ENCODE results near the gene CLEC11A. TPM values are rescaled to one million over a fixed set of nuclear protein-coding genes. Genes with fewer than 3 reads are reported as not detected.
"Not testable (repeated sequence)": the region's sequence is repeated elsewhere in the genome, so short reads cannot be mapped to it uniquely, and the experiment has no call there.

The CLEC11A gene
- total and polyA plus RNA-seq, 12 donors, result 2.3 to 12.9 (median 4.4) TPM

GRCh38 chr19:50749490-50749889, 26.3 kb downstream of the CLEC11A start:
- TF ChIP-seq CTCF (IDR thresholded peaks at IDR 0.05), result no peak
- H3K4me1 ChIP-seq, result no peaks in the 10 kb centered on the region
- no peak for ATAC-seq
- intact Hi-C loops (cut with DNase I), result no loop called here
- H3K4me3 ChIP-seq, result no peak overlapping the region
- peaks cover 0 to 47% (median 11%) of the 10 kb centered on the region in 7 donors for H3K27me3 ChIP-seq
- no peaks in the 10 kb centered on the region for H3K9me3 ChIP-seq
- WGBS, 2 donors, result 48 to 51% methylated on average over 6 of the region's 6 CpGs
- no peaks in the 10 kb centered on the region for H3K36me3 ChIP-seq
- no peak for DNase-seq
- H3K27ac ChIP-seq, result no peak overlapping the region

- DNase-seq (no peak), ATAC-seq (no peak)
- no peak overlapping the region for H3K27ac ChIP-seq
- 43 to 49% methylated on average over 15 of the region's 15 CpGs for WGBS, 2 donors
- H3K4me3 ChIP-seq, result no peak overlapping the region
- H3K36me3 ChIP-seq, result no peaks in the 10 kb centered on the region
- TF ChIP-seq CTCF (IDR thresholded peaks at IDR 0.05), result no peak
- no peaks in the 10 kb centered on the region for H3K9me3 ChIP-seq
- H3K27me3 ChIP-seq, result peaks cover 0 to 51% (median 15%) of the 10 kb centered on the region in 7 donors
- no peaks in the 10 kb centered on the region for H3K4me1 ChIP-seq
- intact Hi-C loops (cut with DNase I), result no loop called here
Measured at GRCh38 chr19:50750010-50750409, 26.8 kb downstream of the CLEC11A start.

- Histone ChIP-seq H3K27ac (no peak overlapping the region), H3K4me3 (no peak overlapping the region), H3K9me3 (no peaks in the 10 kb centered on the region), H3K36me3 (no peaks in the 10 kb centered on the region), H3K27me3 (peaks cover 0 to 45% (median 17%) of the 10 kb centered on the region in 7 donors), H3K4me1 (no peaks in the 10 kb centered on the region)
- 74 to 81% methylated on average over 4 of the region's 4 CpGs for WGBS, 2 donors
- DNase-seq, result no peak
- intact Hi-C loops (cut with DNase I), result no loop called here
- no peak for TF ChIP-seq CTCF (IDR thresholded peaks at IDR 0.05)
- no peak for ATAC-seq
Measured at GRCh38 chr19:50753879-50754278, 30.7 kb downstream of the CLEC11A start.

- H3K4me1 ChIP-seq; ATAC-seq; H3K36me3 ChIP-seq; H3K4me3 ChIP-seq; H3K27ac ChIP-seq; H3K9me3 ChIP-seq; DNase-seq; intact Hi-C loops (cut with DNase I): not testable (repeated sequence)
- H3K27me3 ChIP-seq, result peaks cover 0 to 31% (median 12%) of the 10 kb centered on the region in 7 donors
- WGBS, 2 donors, result 63 to 66% methylated on average over 8 of the region's 8 CpGs
Measured at GRCh38 chr19:50756244-50756643, 33.1 kb downstream of the CLEC11A start.

GRCh38 chr19:50757624-50758023, 34.5 kb downstream of the CLEC11A start:
- H3K4me1 ChIP-seq; H3K4me3 ChIP-seq; ATAC-seq; H3K9me3 ChIP-seq; H3K27ac ChIP-seq; H3K36me3 ChIP-seq; DNase-seq; intact Hi-C loops (cut with DNase I): not testable (repeated sequence)
- H3K27me3 ChIP-seq, result peaks cover 0 to 28% (median 8%) of the 10 kb centered on the region in 7 donors
- 94 to 96% methylated on average over 3 of the region's 3 CpGs for WGBS, 2 donors

- 73 to 74% methylated on average over 17 to 18 of the region's 18 CpGs for WGBS, 2 donors
- intact Hi-C loops (cut with DNase I); DNase-seq; H3K27ac ChIP-seq; H3K36me3 ChIP-seq; ATAC-seq; H3K4me3 ChIP-seq; H3K9me3 ChIP-seq; H3K4me1 ChIP-seq: not testable (repeated sequence)
- peaks cover 0 to 29% (median 9%) of the 10 kb centered on the region in 7 donors for H3K27me3 ChIP-seq
Measured at GRCh38 chr19:50759076-50759475, 35.9 kb downstream of the CLEC11A start.
